NCI-H524 treated with DMSO at 0.1 percent for 48 hours (cell line): ENCODE measurements around the gene PIP5K1A.
"Not testable (repeated sequence)": the region's sequence is repeated elsewhere in the genome, so short reads cannot be mapped to it uniquely, and the experiment has no call there.

Experiments
- DNase-seq: peaks from one replicate; lab custom pipeline; 2025; lab: John Stamatoyannopoulos, UW

Gene PIP5K1A

GRCh38 chr1:151255381-151255780 is 57.0 kb downstream of the PIP5K1A start:
- no peak for DNase-seq

- DNase-seq = no peak
These were observed 61.0 kb downstream of the PIP5K1A start for GRCh38 chr1:151259351-151259750.

DNA sequence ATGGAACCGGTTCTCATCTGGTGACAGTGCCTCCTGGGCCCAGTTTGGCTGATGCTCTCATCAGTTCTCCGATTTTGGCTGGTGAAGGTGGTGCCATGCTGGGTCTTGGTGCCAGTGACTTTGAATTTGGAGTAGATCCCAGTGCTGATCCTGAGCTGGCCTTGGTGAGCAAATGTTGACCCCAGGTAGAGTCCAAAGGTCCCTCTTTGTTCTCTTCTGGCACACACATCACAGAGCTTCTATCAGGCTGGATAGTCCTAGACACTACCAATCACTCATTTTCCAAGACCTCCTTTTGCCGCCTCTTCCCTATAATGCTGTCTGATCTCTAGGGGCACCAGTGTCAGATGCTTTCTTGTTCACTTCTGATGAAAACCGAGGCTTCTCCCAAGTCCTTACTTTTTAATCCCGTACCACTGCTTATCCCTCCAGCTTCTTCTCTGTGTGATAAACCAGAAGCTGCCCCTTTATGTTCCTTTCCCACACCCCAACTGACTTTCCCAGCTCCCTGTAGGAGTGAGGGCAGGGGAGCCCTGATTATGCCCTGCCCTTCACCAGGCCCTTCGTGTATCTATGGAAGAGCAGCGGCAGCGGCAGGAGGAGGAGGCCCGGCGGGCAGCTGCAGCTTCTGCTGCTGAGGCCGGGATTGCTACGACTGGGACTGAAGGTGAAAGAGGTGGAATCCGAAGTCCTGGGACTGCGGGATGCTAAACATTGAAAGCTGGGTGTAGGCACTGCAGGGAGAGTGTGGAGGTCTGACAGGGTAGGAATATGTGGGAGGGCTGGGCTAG is 67.3 kb downstream of the PIP5K1A start:
- DNase-seq = no peak

GRCh38 chr1:151266315-151266714 is 68.0 kb downstream of the PIP5K1A start:
- DNase-seq = no peak

GRCh38 chr1:151266821-151267220 is 68.5 kb downstream of the PIP5K1A start:
- DNase-seq = no peak

DNA sequence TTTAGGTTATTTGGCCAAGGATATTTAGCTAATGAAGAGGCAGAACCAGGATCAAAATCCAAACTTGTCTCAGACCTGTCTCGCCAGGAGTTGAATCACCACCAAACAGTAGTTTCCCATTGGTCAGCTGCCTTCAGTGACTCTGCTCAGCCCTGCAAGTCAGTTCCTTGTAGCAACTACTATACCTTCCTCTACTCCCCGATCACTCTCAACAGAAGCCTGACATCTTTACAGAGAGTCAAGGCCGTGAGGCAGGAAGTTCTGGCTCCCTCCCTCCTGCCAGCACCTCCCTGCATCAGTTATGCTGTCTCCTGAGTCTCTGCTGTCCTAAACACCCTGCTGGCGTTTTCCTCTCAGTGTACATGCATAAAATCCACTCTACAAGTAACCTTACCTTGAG is 69.4 kb downstream of the PIP5K1A start:
- no peak for DNase-seq

GRCh38 chr1:151273924-151274466 is 75.6 kb downstream of the PIP5K1A start:
- DNase-seq = no peak

GRCh38 chr1:151275341-151275740 is 77.0 kb downstream of the PIP5K1A start:
- not testable (repeated sequence) for DNase-seq

- DNase-seq = no peak
These were observed 78.9 kb downstream of the PIP5K1A start for GRCh38 chr1:151277249-151277648.

DNA sequence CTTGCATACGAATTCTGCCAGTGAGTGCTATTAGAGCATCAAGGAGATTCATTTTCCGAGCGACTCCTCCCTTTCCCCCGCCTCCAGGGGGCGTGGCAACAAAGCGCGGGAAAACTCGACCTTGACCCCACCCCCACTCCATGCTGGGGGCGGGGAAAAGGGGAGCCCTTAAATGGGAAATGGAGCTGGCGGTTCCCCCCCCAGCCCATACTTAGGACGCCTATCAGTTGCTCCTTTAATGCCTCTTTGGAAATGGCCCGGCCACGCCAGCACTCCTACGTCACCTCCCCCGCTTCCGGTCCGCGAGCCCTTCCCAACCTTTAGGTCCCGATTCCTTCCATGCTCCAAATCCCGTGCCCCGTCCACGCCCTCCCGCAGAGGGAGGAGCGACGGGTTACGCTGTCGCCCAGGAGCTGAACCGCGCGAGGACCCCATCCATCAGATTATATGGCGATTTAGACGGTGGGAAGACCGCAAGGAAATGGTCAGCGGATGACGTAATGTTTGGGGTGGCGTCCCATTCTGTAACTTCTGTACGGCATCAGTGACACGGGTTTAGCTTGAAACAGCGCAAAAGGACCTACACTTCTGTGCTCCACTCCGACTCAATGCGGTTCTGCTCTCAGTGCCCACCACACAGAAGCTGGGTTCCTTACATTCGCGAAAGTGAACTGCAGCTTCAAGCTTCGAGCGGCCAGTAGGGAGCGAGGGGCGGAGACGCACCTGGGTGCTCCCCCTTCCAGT is 83.0 kb downstream of the PIP5K1A start:
- peak; percentile 89 for DNase-seq

DNA sequence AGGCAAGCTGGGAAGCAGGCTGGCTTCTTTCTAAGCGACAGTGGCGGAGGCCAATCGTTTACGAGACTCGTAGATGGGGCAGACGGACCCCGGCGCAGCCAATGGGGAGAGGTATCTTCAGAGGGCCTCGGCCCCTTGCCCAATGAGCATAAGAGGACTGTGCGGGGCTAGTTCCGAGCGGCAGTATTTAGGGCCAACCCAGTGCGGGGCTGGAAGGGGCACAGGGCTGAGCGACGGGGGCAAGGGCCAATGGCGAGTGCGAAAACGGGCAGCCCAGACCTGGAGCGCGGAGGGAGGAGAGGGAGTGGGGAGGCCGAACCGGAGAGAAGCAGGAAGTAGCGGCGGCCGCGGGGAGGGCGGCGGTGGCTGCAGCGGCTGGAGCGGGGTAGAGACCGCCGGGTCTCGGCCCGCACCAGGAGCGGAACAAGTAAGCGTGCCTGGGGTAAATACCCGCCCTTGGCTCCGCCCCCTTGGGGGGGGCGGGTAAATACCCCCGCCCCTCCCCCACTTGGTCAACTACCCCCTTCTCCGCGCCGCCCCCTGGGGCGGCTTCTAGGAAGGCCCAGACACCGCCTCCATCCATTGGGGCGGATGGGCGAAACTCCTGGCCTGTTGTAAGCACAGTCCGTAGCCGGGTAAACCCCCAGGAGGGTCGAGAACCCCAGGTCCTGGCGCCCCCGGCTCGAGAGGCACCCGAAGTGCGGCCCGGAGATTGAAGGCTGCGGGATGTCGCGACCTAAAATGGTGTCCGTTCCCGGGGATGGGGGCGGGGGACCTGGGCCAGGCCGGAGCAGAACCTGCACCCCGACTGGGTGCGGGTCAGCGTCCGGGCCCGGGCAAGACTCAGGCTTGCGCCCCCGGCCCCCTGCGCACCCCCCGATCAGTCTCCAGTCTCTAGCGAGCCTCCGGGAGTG is 83.9 kb downstream of the PIP5K1A start, which contains the start of gene ZNF687:
TSS of gene ZNF687 (plus strand) at position 331 of the 914 bp plus-strand sequence. CDS start 3,993 bp downstream, outside the sequence.
- peak; percentile 98 for DNase-seq

DNA sequence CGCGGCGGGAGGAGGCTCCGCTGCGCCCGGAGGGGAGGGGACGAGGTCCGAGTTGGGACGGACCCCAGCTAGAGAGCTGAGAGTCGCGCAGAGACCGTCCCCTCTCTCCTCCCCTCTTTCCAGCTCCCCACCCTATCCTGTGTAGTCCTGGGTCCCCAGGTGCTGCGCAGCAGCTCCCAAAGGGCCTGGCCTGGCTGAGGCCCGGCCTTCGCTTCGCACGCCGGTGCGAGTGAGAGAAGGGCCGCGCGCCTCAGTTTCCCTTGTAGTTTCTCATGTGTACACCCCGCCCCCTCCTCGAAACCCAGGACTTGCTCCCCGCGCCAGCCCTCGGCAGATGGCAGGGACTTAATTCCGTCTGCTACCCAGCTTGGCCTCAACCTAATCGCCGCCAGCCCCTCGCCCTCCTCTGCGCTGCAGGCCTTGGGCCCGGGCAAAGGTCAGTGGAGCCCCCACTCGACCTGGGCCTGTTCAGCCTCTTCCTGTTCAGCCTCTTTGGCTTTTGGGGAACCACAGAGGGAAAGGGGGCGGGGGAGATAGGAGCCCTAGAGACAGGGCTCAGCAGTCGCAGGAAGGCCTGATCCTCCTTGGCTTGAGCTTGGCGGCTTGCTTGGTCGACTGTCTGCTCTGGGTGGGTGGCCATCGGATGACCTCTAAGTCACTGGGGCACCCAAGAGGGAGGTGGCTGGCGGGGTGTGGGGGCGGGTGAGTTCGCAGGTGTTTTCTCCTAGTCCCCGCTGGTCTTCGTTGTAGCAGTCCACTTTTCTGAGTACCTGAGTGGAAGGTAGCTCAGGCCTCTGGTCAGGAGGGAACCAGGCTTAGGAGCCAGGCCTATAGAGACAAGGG is 84.8 kb downstream of the PIP5K1A start:
- DNase-seq = no peak

GRCh38 chr1:151284013-151284577 is 85.7 kb downstream of the PIP5K1A start:
- no peak for DNase-seq

- no peak for DNase-seq
These were observed 88.4 kb downstream of the PIP5K1A start for GRCh38 chr1:151286619-151287340.

GRCh38 chr1:151287341-151287699 is 89.0 kb downstream of the PIP5K1A start:
- DNase-seq = no peak

- DNase-seq = no peak
These were observed 89.6 kb downstream of the PIP5K1A start for GRCh38 chr1:151287767-151288500.

DNA sequence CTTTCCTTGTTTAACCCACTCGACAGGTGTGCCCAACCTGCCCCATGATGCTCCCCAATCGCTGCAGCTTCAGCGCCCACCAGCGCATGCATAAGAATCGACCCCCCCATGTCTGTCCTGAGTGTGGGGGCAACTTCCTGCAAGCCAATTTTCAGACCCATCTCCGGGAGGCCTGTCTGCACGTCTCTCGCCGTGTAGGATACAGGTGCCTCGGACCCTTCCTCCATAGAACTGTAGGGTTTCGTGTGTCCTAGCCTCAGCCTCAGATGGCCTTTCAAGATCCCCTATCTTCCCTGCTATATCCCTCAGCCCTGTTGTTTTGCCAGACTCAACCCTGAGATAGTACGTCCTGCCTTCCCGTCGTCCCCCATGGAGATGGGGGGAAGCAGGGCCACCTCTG is 90.2 kb downstream of the PIP5K1A start:
- DNase-seq = no peak

DNA sequence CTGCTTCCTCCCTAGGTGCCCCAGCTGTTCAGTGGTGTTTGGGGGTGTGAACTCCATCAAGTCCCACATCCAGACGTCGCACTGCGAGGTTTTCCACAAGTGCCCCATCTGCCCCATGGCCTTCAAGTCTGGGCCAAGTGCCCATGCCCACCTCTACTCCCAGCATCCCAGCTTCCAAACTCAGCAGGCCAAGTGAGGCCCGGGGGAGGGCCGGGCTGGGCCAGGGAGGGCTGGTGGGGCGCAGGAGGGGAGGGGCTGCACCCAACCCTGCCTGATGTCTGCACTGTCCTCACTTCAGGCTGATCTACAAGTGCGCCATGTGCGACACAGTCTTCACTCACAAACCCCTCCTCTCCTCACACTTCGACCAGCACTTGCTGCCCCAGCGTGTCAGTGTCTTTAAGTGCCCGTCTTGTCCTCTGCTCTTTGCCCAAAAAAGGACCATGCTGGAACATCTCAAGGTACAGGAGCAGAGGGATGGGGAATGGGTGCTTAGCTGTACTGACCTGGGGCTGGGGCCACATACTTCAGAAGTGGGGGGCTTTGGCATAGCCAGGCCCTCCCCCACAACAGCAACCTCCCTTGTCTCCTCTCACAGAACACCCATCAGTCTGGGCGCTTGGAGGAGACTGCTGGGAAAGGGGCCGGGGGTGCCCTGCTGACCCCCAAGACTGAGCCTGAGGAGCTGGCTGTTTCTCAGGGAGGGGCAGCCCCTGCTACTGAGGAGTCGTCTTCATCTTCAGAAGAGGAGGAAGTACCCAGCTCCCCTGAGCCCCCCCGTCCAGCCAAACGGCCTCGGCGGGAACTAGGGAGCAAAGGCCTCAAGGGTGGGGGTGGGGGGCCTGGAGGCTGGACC is 91.0 kb downstream of the PIP5K1A start:
- no peak for DNase-seq
